ENCODE results near the gene ANKH. TPM values are rescaled to one million over a fixed set of nuclear protein-coding genes. Genes with fewer than 3 reads are reported as not detected.
A peak's percentile ranks its signal among the peaks of the same experiment; 100 is the strongest.

The ANKH gene
- total and polyA plus RNA-seq, 8 donors = 6.6 to 57.5 (median 10.6) TPM

DNA sequence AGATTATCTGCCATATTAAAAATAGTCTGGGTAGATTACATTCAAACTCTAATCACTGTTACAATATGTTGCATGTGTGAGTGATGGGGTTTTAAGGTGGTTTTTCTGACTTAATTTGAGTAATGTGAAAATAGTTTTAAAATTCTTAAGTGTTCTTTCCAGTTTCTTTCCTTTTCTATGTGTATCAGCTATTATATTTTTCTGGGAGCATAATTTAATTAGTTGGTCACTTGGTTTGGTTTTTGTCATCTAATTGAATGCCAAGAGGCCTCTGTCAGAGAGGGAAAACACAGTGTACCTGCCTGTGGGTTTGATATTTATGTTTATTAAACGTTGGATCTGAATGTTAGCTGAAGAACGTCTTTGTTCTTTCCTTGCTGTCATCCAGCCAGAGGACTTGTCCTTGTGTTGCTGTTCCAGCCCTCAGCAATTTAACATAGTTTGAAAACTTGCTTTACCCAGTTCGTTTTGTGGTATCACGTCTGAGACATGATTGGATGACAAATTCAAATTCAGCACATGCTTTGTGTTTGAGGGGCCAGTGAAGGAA is 187.6 kb downstream of the ANKH start:
- H3K27ac ChIP-seq = no peak overlapping the region
- no peak overlapping the region for H3K4me3 ChIP-seq
- peaks cover 0 to 91% of the 10 kb centered on the region in 2 donors for H3K36me3 ChIP-seq

DNA sequence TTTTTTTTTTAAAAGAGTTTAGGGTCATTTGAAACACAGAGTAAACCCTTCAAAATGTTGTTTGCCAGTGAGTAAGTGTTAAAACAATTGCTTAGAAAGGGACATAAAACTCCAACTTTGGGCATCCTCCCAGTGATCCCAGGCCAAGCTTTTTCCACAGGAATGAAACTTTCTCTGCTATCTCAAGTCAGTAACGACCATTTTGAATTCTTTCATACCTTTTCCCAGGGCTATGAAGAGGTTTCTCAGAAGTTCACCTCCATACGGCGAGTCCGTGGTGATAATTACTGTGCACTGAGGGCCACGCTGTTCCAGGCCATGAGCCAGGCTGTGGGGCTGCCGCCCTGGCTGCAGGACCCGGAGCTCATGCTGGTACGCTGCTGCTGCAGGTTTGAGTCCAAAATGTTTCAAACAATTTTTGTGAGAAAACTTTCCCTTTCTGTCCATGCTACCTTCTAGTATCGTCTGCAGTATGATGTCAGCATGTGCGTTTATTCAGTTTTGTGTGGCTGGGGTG is 190.3 kb downstream of the ANKH start:
- intact Hi-C loops (cut with DNase I) = no loop called here
- H3K9me3 ChIP-seq = no peaks in the 10 kb centered on the region
- no peaks in the 10 kb centered on the region for H3K27me3 ChIP-seq
- TF ChIP-seq, protein P1, sequence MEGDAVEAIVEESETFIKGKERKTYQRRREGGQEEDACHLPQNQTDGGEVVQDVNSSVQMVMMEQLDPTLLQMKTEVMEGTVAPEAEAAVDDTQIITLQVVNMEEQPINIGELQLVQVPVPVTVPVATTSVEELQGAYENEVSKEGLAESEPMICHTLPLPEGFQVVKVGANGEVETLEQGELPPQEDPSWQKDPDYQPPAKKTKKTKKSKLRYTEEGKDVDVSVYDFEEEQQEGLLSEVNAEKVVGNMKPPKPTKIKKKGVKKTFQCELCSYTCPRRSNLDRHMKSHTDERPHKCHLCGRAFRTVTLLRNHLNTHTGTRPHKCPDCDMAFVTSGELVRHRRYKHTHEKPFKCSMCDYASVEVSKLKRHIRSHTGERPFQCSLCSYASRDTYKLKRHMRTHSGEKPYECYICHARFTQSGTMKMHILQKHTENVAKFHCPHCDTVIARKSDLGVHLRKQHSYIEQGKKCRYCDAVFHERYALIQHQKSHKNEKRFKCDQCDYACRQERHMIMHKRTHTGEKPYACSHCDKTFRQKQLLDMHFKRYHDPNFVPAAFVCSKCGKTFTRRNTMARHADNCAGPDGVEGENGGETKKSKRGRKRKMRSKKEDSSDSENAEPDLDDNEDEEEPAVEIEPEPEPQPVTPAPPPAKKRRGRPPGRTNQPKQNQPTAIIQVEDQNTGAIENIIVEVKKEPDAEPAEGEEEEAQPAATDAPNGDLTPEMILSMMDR (IDR thresholded peaks at IDR 0.05) = no peak
- peaks cover 0 to 70% of the 10 kb centered on the region in 2 donors for H3K36me3 ChIP-seq
- ATAC-seq (no peak), DNase-seq (no peak)
- no peak overlapping the region for H3K4me3 ChIP-seq
- no peak overlapping the region for H3K27ac ChIP-seq
- H3K4me1 ChIP-seq = peaks cover 5 to 12% of the 10 kb centered on the region in 2 donors

More for the DNA sequence above, 187.6 kb downstream of the ANKH start:
- intact Hi-C loops (cut with DNase I) = no loop called here
- H3K4me1 ChIP-seq = no peaks in the 10 kb centered on the region
- no peaks in the 10 kb centered on the region for H3K9me3 ChIP-seq
- TF ChIP-seq, protein P1 (IDR thresholded peaks at IDR 0.05) = no peak
- ATAC-seq (no peak), DNase-seq (no peak)
- no peaks in the 10 kb centered on the region for H3K27me3 ChIP-seq

GRCh38 chr5:14679595-14679994 is 192.0 kb downstream of the ANKH start:
- no peak overlapping the region for H3K27ac ChIP-seq
- intact Hi-C loops (cut with DNase I) = no loop called here
- H3K4me3 ChIP-seq = no peak overlapping the region
- no peaks in the 10 kb centered on the region for H3K27me3 ChIP-seq
- no peak for ATAC-seq
- peaks cover 15 to 28% of the 10 kb centered on the region in 2 donors for H3K4me1 ChIP-seq
- no peak for DNase-seq
- TF ChIP-seq, protein P1 (IDR thresholded peaks at IDR 0.05) = no peak
- H3K9me3 ChIP-seq = no peaks in the 10 kb centered on the region
- peaks cover 0 to 57% of the 10 kb centered on the region in 2 donors for H3K36me3 ChIP-seq

DNA sequence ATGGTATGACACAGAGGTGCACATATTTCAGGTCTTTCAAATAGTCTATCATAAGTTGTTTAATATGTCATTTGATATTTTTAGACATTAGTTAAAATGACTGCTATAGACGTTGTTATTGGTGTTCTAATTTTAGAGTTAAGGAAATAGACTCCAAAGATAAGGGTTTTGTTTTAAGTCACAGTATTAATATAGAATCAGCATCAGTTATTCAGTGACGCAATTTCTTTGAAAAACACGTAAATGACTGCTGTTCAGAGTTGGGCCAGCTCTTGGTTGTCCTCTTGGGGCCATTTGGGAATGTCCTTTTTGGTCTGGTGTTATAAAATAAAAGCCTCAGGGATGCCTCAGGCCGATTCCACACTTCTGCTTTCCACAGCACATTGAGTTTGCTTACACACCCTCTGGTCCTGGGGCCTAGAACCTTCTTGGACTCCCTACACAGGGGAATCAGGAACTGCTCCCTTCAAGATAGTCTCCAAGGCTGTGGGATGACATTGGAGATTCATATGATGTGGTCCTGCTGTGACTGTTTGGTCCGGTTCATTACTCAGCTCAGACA is 192.7 kb downstream of the ANKH start:
- no peak for DNase-seq
- TF ChIP-seq, protein P1 (IDR thresholded peaks at IDR 0.05) = no peak
- ATAC-seq = no peak
- H3K36me3 ChIP-seq = peaks cover 0 to 56% of the 10 kb centered on the region in 2 donors
- no peak overlapping the region for H3K4me3 ChIP-seq
- intact Hi-C loops (cut with DNase I) = no loop called here
- peaks cover 15 to 32% of the 10 kb centered on the region in 2 donors for H3K4me1 ChIP-seq
- H3K9me3 ChIP-seq = no peaks in the 10 kb centered on the region
- no peaks in the 10 kb centered on the region for H3K27me3 ChIP-seq
- no peak overlapping the region for H3K27ac ChIP-seq

GRCh38 chr5:14676320-14676719 is 195.3 kb downstream of the ANKH start:
- Histone ChIP-seq H3K36me3 (peaks cover 0 to 31% of the 10 kb centered on the region in 2 donors), H3K9me3 (no peaks in the 10 kb centered on the region), H3K4me1 (peaks cover 15 to 52% of the 10 kb centered on the region in 2 donors), H3K27ac (peak overlapping the region; percentile 22 to 66), H3K4me3 (no peak overlapping the region), H3K27me3 (no peaks in the 10 kb centered on the region)
- peak in 2 of 4 donors; percentile 50 to 64 for DNase-seq
- intact Hi-C loops (cut with DNase I) = no loop called here
- ATAC-seq = peak; percentile 65
- TF ChIP-seq, protein P1 (IDR thresholded peaks at IDR 0.05) = no peak

Data from left lung (tissue), 10 donors.